Thoracic aorta (tissue), 2 donors: ENCODE data around the gene CLDN24. TPM values are rescaled to one million over a fixed set of nuclear protein-coding genes. Genes with fewer than 3 reads are reported as not detected.

Experiments used
- ATAC-seq: fragments of 150-250 bp; one replicate; pipeline ENCODE4 v1.8.0; 2017; ENCODE audit warnings: low read depth; ENCODE audit not compliant: insufficient number of reproducible peaks, low FRiP score
- DNase-seq: peaks from one replicate; pipeline ENCODE4 v3.0.0-alpha.2; 2020; ENCODE audit warnings: low spot score
- H3K27ac ChIP-seq, 2 donors: fragments of 200-600 bp; sonication (generic); 1 replicate in 1 of 2; 2 replicates in 1 of 2; pipeline ENCODE4 v1.5.1; 2016; ENCODE audit warnings: mild to moderate bottlenecking in 2 of 2, moderate library complexity in 2 of 2
- H3K27me3 ChIP-seq: fragments of 200-600 bp; sonication (generic); replicated peaks from 2 replicates; pipeline ENCODE4 v1.6.0; 2016; ENCODE audit warnings: mild to moderate bottlenecking; ENCODE audit not compliant: insufficient read depth
- H3K36me3 ChIP-seq: fragments of 200-600 bp; sonication (generic); one replicate; pipeline ENCODE4 v1.5.1; 2016
- H3K4me1 ChIP-seq, 2 donors: fragments of 200-600 bp; sonication (generic); 1 replicate in 1 of 2; 2 replicates in 1 of 2; pipeline versions ENCODE4 v1.5.1 to v1.6.0; 2016; ENCODE audit warnings: low read depth in 2 of 2, mild to moderate bottlenecking in 1 of 2; ENCODE audit not compliant: control insufficient read depth in 1 of 2
- H3K4me3 ChIP-seq: fragments of 200-600 bp; sonication (generic); 2 replicates; pipeline ENCODE4 v1.5.1; 2016; ENCODE audit warnings: mild to moderate bottlenecking
- H3K9me3 ChIP-seq: fragments of 200-600 bp; sonication (generic); 2 replicates; pipeline ENCODE4 v1.5.1; 2016
- total RNA-seq, 2 donors: library from RNA; depleted of rRNA; stranded (reverse); fragments of >200 nt; gene quantifications; one replicate each; pipeline versions ENCODE4 v1.1.0 to v1.2.3, GENCODE V29; 2016
- TF ChIP-seq, protein P1 (sequence below): fragments of 200-600 bp; sonication (generic); IDR thresholded peaks from one replicate; pipeline ENCODE4 v1.5.1; 2019; ENCODE audit warnings: antibody characterized with exemption

The CLDN24 gene
- total RNA-seq, 2 donors from 2014 or later: not detected

DNA sequence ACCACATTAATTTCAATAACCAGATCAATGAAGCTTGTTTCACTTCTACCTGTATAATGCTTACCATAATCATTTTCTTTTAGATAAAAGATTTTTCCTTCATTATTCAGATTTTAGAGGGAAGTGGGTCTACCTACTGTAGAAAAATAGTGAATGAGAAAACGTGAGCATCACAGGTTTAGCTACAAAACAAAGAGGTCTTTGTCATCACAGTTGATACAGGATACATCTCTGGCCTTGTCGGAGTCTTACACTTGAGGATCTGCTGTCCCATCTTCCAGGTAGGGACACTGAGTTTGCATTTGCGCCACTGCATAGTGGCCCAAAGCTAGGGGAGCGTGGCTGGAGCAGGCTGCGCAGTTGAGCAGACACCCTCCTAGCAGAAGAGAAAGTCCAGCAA is 710 bp downstream of the CLDN24 start:
- Histone ChIP-seq H3K36me3 (no peaks in the 10 kb centered on the region), H3K27me3 (no peaks in the 10 kb centered on the region), H3K9me3 (no peaks in the 10 kb centered on the region), H3K4me3 (no peak overlapping the region), H3K4me1 (no peaks in the 10 kb centered on the region), H3K27ac (no peak overlapping the region)
- TF ChIP-seq, protein P1, sequence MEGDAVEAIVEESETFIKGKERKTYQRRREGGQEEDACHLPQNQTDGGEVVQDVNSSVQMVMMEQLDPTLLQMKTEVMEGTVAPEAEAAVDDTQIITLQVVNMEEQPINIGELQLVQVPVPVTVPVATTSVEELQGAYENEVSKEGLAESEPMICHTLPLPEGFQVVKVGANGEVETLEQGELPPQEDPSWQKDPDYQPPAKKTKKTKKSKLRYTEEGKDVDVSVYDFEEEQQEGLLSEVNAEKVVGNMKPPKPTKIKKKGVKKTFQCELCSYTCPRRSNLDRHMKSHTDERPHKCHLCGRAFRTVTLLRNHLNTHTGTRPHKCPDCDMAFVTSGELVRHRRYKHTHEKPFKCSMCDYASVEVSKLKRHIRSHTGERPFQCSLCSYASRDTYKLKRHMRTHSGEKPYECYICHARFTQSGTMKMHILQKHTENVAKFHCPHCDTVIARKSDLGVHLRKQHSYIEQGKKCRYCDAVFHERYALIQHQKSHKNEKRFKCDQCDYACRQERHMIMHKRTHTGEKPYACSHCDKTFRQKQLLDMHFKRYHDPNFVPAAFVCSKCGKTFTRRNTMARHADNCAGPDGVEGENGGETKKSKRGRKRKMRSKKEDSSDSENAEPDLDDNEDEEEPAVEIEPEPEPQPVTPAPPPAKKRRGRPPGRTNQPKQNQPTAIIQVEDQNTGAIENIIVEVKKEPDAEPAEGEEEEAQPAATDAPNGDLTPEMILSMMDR: no peak
- no peak for ATAC-seq
- DNase-seq: no peak

DNA sequence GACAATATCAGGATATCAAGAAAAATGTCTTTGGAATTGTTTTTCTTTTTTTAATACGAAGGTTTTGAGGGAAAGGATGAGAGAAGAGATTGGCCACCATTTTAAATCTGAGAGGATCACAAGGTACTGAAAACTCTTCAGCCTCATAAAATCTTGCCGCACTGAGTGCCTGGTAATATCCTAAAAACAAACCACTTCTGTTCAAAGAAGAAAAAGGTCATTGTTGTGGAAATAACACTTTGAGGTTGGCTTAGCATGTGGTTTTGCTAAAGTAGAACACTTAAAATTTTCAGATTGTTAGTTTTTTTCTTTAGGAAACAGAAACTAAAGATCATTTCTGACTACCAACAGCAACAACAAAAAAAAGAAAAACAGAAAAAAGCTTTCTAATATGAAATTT is 1.1 kb downstream of the CLDN24 start:
- Histone ChIP-seq H3K27ac (no peak overlapping the region), H3K27me3 (no peaks in the 10 kb centered on the region), H3K36me3 (no peaks in the 10 kb centered on the region), H3K9me3 (no peaks in the 10 kb centered on the region), H3K4me3 (no peak overlapping the region), H3K4me1 (no peaks in the 10 kb centered on the region)
- no peak for DNase-seq
- no peak for ATAC-seq
- TF ChIP-seq, protein P1: no peak

DNA sequence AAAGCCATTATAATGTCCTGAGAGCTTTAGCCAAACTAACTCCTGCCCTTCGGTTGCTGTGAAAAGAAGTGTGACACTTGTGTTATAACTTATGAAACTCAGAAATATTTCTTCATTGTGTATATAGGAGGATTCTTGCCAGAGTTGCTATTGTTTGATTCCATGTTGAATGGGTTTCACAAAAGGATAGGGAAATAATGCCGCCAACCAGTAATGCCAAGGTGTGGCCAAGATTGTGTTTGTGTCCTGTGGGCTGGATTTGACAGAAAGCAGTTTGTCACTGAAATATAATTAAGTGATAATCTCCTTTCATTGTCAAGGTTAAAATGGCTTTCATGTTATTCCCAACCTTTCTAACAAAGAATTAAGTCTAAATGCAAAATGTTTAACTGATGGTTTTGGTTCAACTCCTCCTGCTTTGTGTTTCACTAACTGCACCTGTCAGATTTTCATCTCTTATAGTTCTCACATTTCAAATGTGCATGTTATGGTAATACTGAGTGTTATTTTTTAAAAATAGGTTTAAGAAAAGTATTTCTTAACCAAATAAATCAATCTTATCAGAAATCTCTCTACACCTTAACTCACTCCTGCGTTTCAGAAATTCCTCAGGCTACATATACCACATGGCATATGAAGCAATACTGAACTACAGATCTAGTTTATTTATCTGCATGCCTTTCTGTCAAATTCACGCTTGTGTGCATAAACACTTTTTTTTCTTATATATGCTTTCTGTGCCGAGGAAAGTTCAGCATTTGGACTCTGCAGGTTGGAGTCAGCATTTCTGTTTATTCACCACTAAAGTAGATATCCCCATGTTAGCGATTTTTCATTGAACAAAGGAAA is 1.8 kb downstream of the CLDN24 start, which contains the start of gene CLDN22:
CLDN22 (minus strand) TSS at position 66 of the 849 bp plus-strand sequence; CDS start at position 8, 58 bp downstream.
- TF ChIP-seq, protein P1: no peak
- no peaks in the 10 kb centered on the region for H3K27me3 ChIP-seq
- H3K9me3 ChIP-seq: no peaks in the 10 kb centered on the region
- no peak within 1 kb of the TSS for H3K27ac ChIP-seq
- no peaks in the 10 kb centered on the region for H3K36me3 ChIP-seq
- no peak within 1 kb of the TSS for H3K4me3 ChIP-seq
- DNase-seq (no peak), ATAC-seq (no peak)
- H3K4me1 ChIP-seq: no peaks in the 10 kb centered on the region

DNA sequence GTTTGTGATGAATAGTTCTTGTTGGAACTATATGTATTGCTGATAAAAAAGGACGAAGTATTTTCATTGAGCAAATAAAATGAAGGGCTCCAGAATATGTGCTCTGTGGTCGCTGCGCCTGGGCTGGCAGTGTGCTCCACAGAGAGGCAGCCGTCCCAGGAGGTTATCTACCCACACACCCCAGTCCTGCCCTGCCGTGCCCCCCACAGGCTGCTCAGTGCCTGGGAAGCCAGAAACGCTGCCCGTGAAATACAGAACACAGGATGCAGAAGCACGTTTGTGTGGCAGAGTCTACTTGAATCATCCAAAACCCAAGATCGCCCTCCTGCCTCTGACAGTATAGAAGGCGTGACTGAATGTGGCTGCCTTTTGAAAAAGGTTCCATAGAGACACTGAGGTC is 3.6 kb downstream of the CLDN24 start:
- TF ChIP-seq, protein P1: no peak
- peaks cover 14% of the 10 kb centered on the region for H3K36me3 ChIP-seq
- no peak overlapping the region for H3K27ac ChIP-seq
- DNase-seq (no peak), ATAC-seq (no peak)
- H3K4me1 ChIP-seq: no peaks in the 10 kb centered on the region
- no peak overlapping the region for H3K4me3 ChIP-seq
- no peaks in the 10 kb centered on the region for H3K27me3 ChIP-seq
- no peaks in the 10 kb centered on the region for H3K9me3 ChIP-seq

DNA sequence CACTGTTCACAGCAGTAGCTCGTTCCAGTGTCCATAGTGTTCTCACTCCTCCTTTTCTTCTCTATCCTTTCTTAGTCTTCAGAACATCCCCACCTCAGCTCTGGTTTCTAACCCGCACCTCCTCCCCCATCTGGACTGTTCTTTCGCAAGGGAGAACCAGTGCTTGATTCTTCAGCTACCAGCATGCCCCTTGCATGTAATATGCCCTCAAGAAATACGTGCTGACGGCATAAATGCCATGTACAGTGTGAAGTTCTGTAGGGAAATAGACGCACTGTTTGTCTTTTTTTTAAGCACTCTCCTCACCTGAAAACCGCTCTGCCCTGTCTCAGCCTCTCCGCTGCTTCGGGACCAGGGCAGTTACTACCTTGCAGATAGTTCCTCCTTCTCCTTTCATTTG is 7.4 kb downstream of the CLDN24 start:
- DNase-seq (no peak), ATAC-seq (no peak)
- Histone ChIP-seq H3K4me1 (no peaks in the 10 kb centered on the region), H3K27me3 (no peaks in the 10 kb centered on the region), H3K27ac (no peak overlapping the region), H3K9me3 (no peaks in the 10 kb centered on the region), H3K36me3 (peaks cover 24% of the 10 kb centered on the region), H3K4me3 (no peak overlapping the region)
- TF ChIP-seq, protein P1: no peak
